Transverse colon (tissue), 4 donors: ENCODE data around the gene GALNT17. TPM values are rescaled to one million over a fixed set of nuclear protein-coding genes. Genes with fewer than 3 reads are reported as not detected.

ENCODE experiments used
- DNase-seq: peaks from one replicate; pipeline ENCODE4 v3.0.0-alpha.2; 2019
- H3K27ac ChIP-seq, 4 donors: fragments of 200-600 bp; sonication (generic); 2 replicates each; pipeline ENCODE4 v1.5.1; 2016 to 2018; ENCODE audit warnings: inconsistent platforms in 4 of 4
- H3K27me3 ChIP-seq: fragments of 200-600 bp; sonication (generic); 2 replicates; pipeline ENCODE4 v1.5.1; 2017; ENCODE audit warnings: inconsistent platforms
- H3K36me3 ChIP-seq, 4 donors: fragments of 200-600 bp; sonication (generic); 2 replicates each; pipeline ENCODE4 v1.5.1; 2017 to 2019; ENCODE audit warnings: inconsistent platforms in 4 of 4
- H3K4me1 ChIP-seq, 4 donors: fragments of 200-600 bp; sonication (generic); 2 replicates each; pipeline ENCODE4 v1.5.1; 2017 to 2020; ENCODE audit warnings: inconsistent platforms in 4 of 4
- H3K4me3 ChIP-seq, 4 donors: fragments of 200-600 bp; sonication (generic); 1 replicate in 1 of 4; 2 replicates in 3 of 4; pipeline versions ENCODE4 v1.5.1 to v1.6.1; 2017 to 2019; ENCODE audit warnings: inconsistent platforms in 4 of 4
- H3K9me3 ChIP-seq, 2 donors: fragments of 200-600 bp; sonication (generic); 2 replicates each; pipeline ENCODE4 v1.5.1; 2017 to 2019; ENCODE audit warnings: inconsistent platforms in 2 of 2
- CTCF ChIP-seq, 5 experiments: fragments of 200-600 bp in 3 of 5; fragments of 450-650 bp in 2 of 5; sonication (generic) in 3 of 5; IDR thresholded peaks; 1 replicate in 2 of 5; 2 replicates in 3 of 5; pipeline ENCODE4 v1.5.1; 2016 to 2017; ENCODE audit warnings: antibody characterized with exemption in 5 of 5, inconsistent platforms in 3 of 5, mild to moderate bottlenecking in 2 of 5, moderate library complexity in 1 of 5
- EP300 ChIP-seq: sonication (generic); formaldehyde crosslinking; IDR thresholded peaks from one replicate; pipeline ENCODE4 v1.6.1; 2017; ENCODE audit warnings: antibody characterized with exemption, low read depth
- POLR2A ChIP-seq: fragments of 450-650 bp; IDR thresholded peaks from one replicate; pipeline ENCODE4 v1.6.1; 2016; ENCODE audit warnings: antibody characterized with exemption, mild to moderate bottlenecking, moderate library complexity
- POLR2AphosphoS5 ChIP-seq, 3 donors: sonication (generic); formaldehyde crosslinking; IDR thresholded peaks; one replicate each; pipeline ENCODE4 v1.6.1; 2016; ENCODE audit warnings: antibody characterized with exemption in 3 of 3
- WGBS, 2 donors: methylation state at CpG; one replicate each; pipeline ENCODE4 v1.1.5; 2018; ENCODE audit warnings: low coverage in 1 of 2; 5-methylcytosine and 5-hydroxymethylcytosine counted together
- in situ Hi-C, 4 donors: fragments of 200-750 bp; cut with MboI; loops; one replicate each; pipeline versions ENCODE4 v1.15.0 to v1.15.1; 2017; ENCODE audit warnings: low sequenced_read_pairs in 3 of 4, low pct_ligation_motif_present in 1 of 4, low pct_unique_long_range_greater_than_20kb in 1 of 4
- intact Hi-C: fragments of 100-400 bp; cut with DNase I; formaldehyde crosslinking; loops from one replicate; pipeline ENCODE4 v1.15.1; 2023; ENCODE audit warnings: low total_unique reads
- total RNA-seq, 4 donors: library from RNA; depleted of rRNA; stranded (reverse); fragments of >200 nt; gene quantifications; one replicate each; pipeline ENCODE4 v1.1.0, GENCODE V29; 2016

The GALNT17 gene
- total RNA-seq, 4 donors from 2014 or later: 2.6 to 6.6 (median 5.7) TPM

GRCh38 chr7:71419546-71420337 is 287.8 kb downstream of the GALNT17 start:
- no peak for DNase-seq
- in situ Hi-C loops (no loop called here), intact Hi-C loops (no loop called here)
- Histone ChIP-seq H3K9me3 (no peaks in the 10 kb centered on the region), H3K27me3 (no peaks in the 10 kb centered on the region), H3K27ac (no peak overlapping the region), H3K4me3 (no peak overlapping the region), H3K4me1 (no peaks in the 10 kb centered on the region), H3K36me3 (no peaks in the 10 kb centered on the region)
- TF ChIP-seq POLR2AphosphoS5 (IDR thresholded peaks at IDR 0.05) (no peak), CTCF (IDR thresholded peaks at IDR 0.05) (no peak), POLR2A (no peak), EP300 (no peak)
- whole genome bisulfite sequencing, 2 donors: 76 to 81% methylated on average over 5 to 12 of the region's 12 CpGs

- in situ Hi-C loops: no loop called here
- Histone ChIP-seq H3K4me3 (no peak overlapping the region), H3K27ac (no peak overlapping the region), H3K9me3 (no peaks in the 10 kb centered on the region), H3K36me3 (no peaks in the 10 kb centered on the region), H3K27me3 (no peaks in the 10 kb centered on the region), H3K4me1 (no peaks in the 10 kb centered on the region)
- no peak for TF ChIP-seq POLR2A
- TF ChIP-seq POLR2AphosphoS5 (IDR thresholded peaks at IDR 0.05): no peak
- TF ChIP-seq EP300: no peak
- TF ChIP-seq CTCF (IDR thresholded peaks at IDR 0.05): no peak
- intact Hi-C loops: no loop called here
- 77% methylated on average over 2 of the region's 2 CpGs; no CpG with 5 or more reads in 1 of the 2 donors for WGBS, 2 donors
- DNase-seq: no peak
Observed at GRCh38 chr7:71422104-71422503, 290.2 kb downstream of the GALNT17 start.

DNA sequence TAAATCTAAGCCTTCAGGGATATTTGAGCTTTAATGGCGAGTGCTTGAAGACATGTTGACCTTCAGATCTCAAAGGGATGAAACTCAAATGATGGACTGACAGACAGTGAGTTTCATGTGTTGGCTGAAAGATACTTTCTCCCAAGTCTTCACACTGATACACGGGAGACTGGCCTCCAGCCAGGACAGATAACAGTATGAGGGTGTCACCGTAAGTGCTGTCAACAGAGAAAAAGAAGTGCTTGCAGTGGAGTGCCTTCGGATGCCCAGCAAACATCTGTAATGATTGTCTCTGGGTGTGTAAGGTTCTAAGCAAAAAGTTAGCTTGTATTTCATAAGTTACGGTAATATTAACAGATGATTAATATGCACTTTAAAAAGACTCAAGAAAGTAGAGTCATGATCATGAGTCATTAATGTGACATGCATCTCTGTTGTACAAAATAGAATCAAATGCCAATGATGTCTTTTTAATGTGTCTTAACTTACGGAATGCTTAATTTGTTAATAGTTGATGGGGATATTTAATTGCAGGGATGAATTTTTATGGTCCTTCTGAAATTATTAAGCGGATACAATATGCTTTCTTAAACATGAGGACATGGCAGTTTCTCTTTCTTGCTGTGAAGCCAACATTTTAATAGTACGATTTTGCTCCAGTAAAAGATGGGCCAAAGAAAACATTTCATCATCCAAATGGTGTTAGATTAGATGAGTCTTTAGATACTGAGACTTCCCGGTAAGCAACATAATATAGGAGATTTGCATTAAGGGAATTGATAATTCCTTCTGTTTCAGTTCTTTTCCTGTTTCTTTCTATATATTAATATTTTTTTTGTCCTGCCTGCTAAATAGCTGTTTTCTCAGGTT is 292.5 kb downstream of the GALNT17 start:
- Histone ChIP-seq H3K9me3 (no peaks in the 10 kb centered on the region), H3K4me3 (no peak overlapping the region), H3K36me3 (no peaks in the 10 kb centered on the region), H3K27me3 (no peaks in the 10 kb centered on the region), H3K4me1 (no peaks in the 10 kb centered on the region), H3K27ac (no peak overlapping the region)
- intact Hi-C loops: no loop called here
- WGBS, 2 donors: 65 to 67% methylated on average over 8 to 9 of the region's 9 CpGs
- DNase-seq: no peak
- in situ Hi-C loops: no loop called here
- TF ChIP-seq EP300 (no peak), POLR2A (no peak)

DNA sequence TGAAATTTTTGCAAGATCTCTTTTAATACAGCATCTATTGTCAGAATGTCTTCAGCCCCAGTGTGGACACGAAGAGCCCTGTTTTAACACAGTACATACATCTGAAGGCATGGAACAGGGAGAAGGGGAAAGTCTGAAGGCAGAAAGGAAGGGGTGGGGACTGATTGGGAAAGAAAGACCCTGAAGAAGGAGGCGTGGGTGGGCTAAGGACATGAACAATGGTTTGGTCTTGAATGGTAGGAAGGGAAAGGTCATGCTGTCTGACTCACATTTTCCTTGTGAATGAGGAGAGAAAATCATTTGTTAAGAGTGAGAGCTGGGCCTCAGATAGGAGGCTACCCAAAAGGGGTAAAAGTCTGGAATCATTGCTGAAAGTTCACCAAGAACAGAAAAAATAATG is 297.1 kb downstream of the GALNT17 start:
- H3K4me1 ChIP-seq: no peaks in the 10 kb centered on the region
- no peak overlapping the region for H3K4me3 ChIP-seq
- no peaks in the 10 kb centered on the region for H3K27me3 ChIP-seq
- TF ChIP-seq POLR2AphosphoS5 (IDR thresholded peaks at IDR 0.05) (no peak), EP300 (no peak), CTCF (IDR thresholded peaks at IDR 0.05) (no peak), POLR2A (no peak)
- no peaks in the 10 kb centered on the region for H3K9me3 ChIP-seq
- no peak for DNase-seq
- no peak overlapping the region for H3K27ac ChIP-seq
- intact Hi-C loops: no loop called here
- H3K36me3 ChIP-seq: no peaks in the 10 kb centered on the region
- WGBS, 2 donors: 54 to 60% methylated on average over 1 to 2 of the region's 2 CpGs
- in situ Hi-C loops: no loop called here
